Naive thymus-derived CD8-positive, alpha-beta T cell (primary cell): ENCODE results near the gene PRAMEF15. TPM values are rescaled to one million over a fixed set of nuclear protein-coding genes. Genes with fewer than 3 reads are reported as not detected.
"Not testable (repeated sequence)": the region's sequence is repeated elsewhere in the genome, so short reads cannot be mapped to it uniquely, and the experiment has no call there.

Source experiments
- ATAC-seq, 2 donors: fragments of 150-1000 bp; cut with Tn5 transposase in 1 of 2; sonication (Bioruptor Pico), chemical (Tn5 transposase) in 1 of 2; 1 replicate in 1 of 2; 2 replicates in 1 of 2; pipeline ENCODE4 v1.10.0; 2021; ENCODE audit warnings: mild to moderate bottlenecking in 2 of 2, moderate library complexity in 2 of 2
- POLR2A ChIA-PET: fragments of 350-600 bp; sonication (Branson Sonifier 250); formaldehyde crosslinking; loops from one replicate; lab custom pipeline; 2021; ENCODE audit warnings: antibody characterized with exemption; lab: Charles Lee
- DNase-seq, 10 donors: peaks; one replicate each; pipeline versions ENCODE4 v3.0.0 to v3.0.0-alpha.2; 2020 to 2022
- H3K27ac Mint-ChIP-seq, 10 donors: one replicate each; pipeline ENCODE4 v1.8.0; 2020 to 2022; ENCODE audit warnings: mild to moderate bottlenecking in 10 of 10, mixed read lengths in 10 of 10, moderate library complexity in 4 of 10, inconsistent platforms in 1 of 10
- H3K27me3 Mint-ChIP-seq, 5 donors: one replicate each; pipeline ENCODE4 v1.8.0; 2021 to 2022; ENCODE audit warnings: mixed read lengths in 5 of 5
- H3K36me3 Mint-ChIP-seq, 3 donors: one replicate each; pipeline ENCODE4 v1.8.0; 2020 to 2022; ENCODE audit warnings: mixed read lengths in 3 of 3, mild to moderate bottlenecking in 2 of 3, inconsistent platforms in 1 of 3
- H3K4me1 Mint-ChIP-seq, 4 donors: one replicate each; pipeline ENCODE4 v1.8.0; 2021 to 2022; ENCODE audit warnings: mixed read lengths in 4 of 4
- H3K4me3 Mint-ChIP-seq, 10 donors: one replicate each; pipeline ENCODE4 v1.8.0; 2020 to 2022; ENCODE audit warnings: mild to moderate bottlenecking in 10 of 10, mixed read lengths in 10 of 10, moderate library complexity in 6 of 10, inconsistent platforms in 1 of 10
- H3K9me3 Mint-ChIP-seq, 9 donors: one replicate each; pipeline ENCODE4 v1.8.0; 2020 to 2022; ENCODE audit warnings: mixed read lengths in 9 of 9, mild to moderate bottlenecking in 3 of 9, inconsistent platforms in 1 of 9, moderate library complexity in 1 of 9
- polyA plus RNA-seq, 3 donors: library from polyadenylated mRNA; unstranded; fragments of 300-500 nt; fragmentation: Illumina TruSeq; gene quantifications; one replicate each; pipeline ENCODE4 v1.2.3, GENCODE V29; 2021
- total RNA-seq, 8 experiments: library from RNA in 2 of 8; stranded (reverse) in 2 of 8; gene quantifications; one replicate each; pipeline ENCODE4 v1.2.3 and lab custom pipeline; 2021 to 2026

The PRAMEF15 gene
- total RNA-seq (not detected), polyA plus RNA-seq (not detected), total RNA-seq (lab: John Stamatoyannopoulos, UW) (0 reads per million in 6 experiments)

GRCh38 chr1:13315281-13315680, at the start of gene PRAMEF15:
PRAMEF15 (plus strand) TSS chr1:13315581; CDS start chr1:13318408, 2,827 bp downstream.
- H3K27ac Mint-ChIP-seq, POLR2A ChIA-PET, H3K36me3 Mint-ChIP-seq, H3K4me3 Mint-ChIP-seq, H3K4me1 Mint-ChIP-seq, H3K9me3 Mint-ChIP-seq, H3K27me3 Mint-ChIP-seq, ATAC-seq, DNase-seq: not testable (repeated sequence)

- H3K4me1 Mint-ChIP-seq, H3K27me3 Mint-ChIP-seq, POLR2A ChIA-PET, ATAC-seq, H3K36me3 Mint-ChIP-seq, H3K9me3 Mint-ChIP-seq, DNase-seq, H3K27ac Mint-ChIP-seq, H3K4me3 Mint-ChIP-seq: not testable (repeated sequence)
Observed at GRCh38 chr1:13277016-13277415, 38.4 kb upstream of the PRAMEF15 start.

GRCh38 chr1:13279617-13280016, 35.8 kb upstream of the PRAMEF15 start:
- POLR2A ChIA-PET, ATAC-seq, H3K9me3 Mint-ChIP-seq: not testable (repeated sequence)

DNA sequence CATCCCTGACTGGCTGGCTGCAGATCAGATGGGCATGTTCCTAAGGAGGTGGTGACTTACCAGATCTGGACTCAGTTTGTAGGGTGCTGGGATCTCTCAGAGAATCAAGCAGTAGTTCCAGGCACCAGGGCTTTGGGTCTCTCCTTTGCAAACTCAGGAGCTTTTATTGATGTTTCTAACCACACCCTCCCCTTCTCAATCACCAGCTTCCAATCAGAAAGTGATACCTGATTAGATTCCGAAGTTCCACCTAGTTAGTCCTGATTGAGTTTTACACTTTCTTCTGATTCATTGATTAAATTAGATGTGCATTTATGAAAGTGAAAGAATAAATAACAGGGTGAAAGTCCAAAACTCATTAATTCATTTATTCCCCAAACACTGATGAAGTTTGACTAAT, 30.3 kb upstream of the PRAMEF15 start, which contains the start of gene PRAMEF8:
PRAMEF8 (minus strand) TSS at position 101 of the 400 bp plus-strand sequence. CDS start 1,046 bp downstream, outside the sequence.
- H3K9me3 Mint-ChIP-seq, H3K27ac Mint-ChIP-seq, H3K36me3 Mint-ChIP-seq, H3K4me3 Mint-ChIP-seq, ATAC-seq, POLR2A ChIA-PET, H3K4me1 Mint-ChIP-seq, H3K27me3 Mint-ChIP-seq, DNase-seq: not testable (repeated sequence)

More at GRCh38 chr1:13279617-13280016, 35.8 kb upstream of the PRAMEF15 start:
- H3K27me3 Mint-ChIP-seq, DNase-seq, H3K36me3 Mint-ChIP-seq, H3K4me3 Mint-ChIP-seq, H3K27ac Mint-ChIP-seq, H3K4me1 Mint-ChIP-seq: not testable (repeated sequence)

DNA sequence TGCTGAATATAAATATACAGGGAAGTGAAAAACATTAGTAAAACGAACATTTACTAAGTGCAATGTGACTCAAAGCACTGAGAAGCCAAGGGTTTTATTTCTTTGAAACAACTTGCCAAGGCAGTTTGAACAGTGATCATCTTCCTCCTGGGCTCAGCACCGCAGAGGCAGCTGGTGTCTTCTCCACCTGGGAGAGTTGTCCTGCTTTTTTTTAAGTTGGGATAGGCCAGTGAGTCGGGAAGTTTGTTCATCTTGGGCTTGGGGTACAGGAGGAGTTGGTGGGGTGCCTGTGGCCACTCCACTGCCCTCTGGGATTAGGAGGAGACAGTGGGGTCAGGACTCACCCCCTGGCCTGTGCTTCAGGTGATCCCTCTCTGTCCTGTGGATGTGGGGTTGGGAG, 26.4 kb upstream of the PRAMEF15 start:
- H3K27ac Mint-ChIP-seq, POLR2A ChIA-PET, ATAC-seq, H3K9me3 Mint-ChIP-seq, H3K36me3 Mint-ChIP-seq, H3K4me1 Mint-ChIP-seq, H3K27me3 Mint-ChIP-seq, H3K4me3 Mint-ChIP-seq, DNase-seq: not testable (repeated sequence)

DNA sequence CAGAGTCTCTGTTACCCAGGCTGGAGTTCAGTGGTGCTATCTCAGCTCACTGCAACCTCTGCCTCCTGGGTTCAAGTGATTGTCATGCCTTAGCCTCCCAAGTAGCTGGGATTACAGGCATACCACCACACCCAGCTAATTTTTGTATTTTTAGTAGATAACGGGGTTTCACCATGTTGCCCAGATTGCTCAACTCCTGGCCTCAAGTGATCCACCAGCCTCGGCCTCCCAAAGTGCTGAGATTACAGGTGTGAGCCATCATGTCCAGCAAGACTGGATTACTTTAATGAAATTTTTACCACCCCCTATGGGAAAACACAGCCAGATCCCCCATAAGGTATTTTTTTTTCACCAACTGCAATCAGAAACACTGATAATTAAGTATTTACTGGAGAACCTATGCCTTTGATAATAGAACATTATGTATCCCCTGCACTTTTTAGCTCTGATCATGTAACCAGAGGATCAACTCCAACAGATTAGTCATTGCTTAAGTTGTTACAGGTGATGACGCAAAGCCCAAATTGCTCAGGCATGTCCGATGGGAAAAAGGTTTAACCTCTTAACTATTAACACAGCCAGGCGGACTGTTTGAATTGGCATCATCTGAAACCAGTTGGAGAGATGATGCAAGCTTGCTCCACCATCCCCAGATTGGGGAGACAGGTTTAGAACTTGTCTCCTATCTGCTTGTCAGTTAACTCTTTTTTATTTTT, 18.0 kb upstream of the PRAMEF15 start:
- H3K9me3 Mint-ChIP-seq, H3K36me3 Mint-ChIP-seq, H3K27me3 Mint-ChIP-seq, POLR2A ChIA-PET, H3K4me3 Mint-ChIP-seq, H3K27ac Mint-ChIP-seq, H3K4me1 Mint-ChIP-seq, ATAC-seq, DNase-seq: not testable (repeated sequence)

GRCh38 chr1:13298699-13299098, 16.7 kb upstream of the PRAMEF15 start:
- DNase-seq, H3K9me3 Mint-ChIP-seq, H3K27me3 Mint-ChIP-seq, H3K27ac Mint-ChIP-seq, ATAC-seq, H3K4me1 Mint-ChIP-seq, H3K4me3 Mint-ChIP-seq, H3K36me3 Mint-ChIP-seq, POLR2A ChIA-PET: not testable (repeated sequence)

- POLR2A ChIA-PET = not testable (repeated sequence)
Observed at GRCh38 chr1:13302197-13302596, 13.2 kb upstream of the PRAMEF15 start.

DNA sequence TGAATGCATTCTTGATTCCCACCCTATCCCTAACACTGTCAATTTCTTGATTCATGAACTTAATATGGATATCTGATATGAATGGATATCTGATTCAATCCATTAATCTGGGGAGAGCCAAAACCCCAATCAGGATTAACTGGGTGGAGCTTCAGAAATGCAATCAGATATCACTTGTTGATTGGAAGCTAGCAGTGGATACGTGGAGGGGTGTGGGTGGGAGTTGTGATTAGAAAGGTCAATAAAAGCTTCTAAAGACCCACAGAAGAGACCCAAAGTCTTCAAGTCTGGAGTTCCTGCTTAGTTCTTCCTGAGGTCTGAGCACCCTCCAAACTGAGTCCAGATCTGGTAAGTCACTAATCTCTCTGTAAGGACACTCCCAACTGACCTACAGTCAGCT, 12.1 kb upstream of the PRAMEF15 start, which contains the start of gene PRAMEF33:
PRAMEF33 (plus strand) TSS at position 301 of the 400 bp plus-strand sequence. CDS start 2,416 bp downstream, outside the sequence.
- DNase-seq, H3K27ac Mint-ChIP-seq, ATAC-seq, H3K27me3 Mint-ChIP-seq, H3K9me3 Mint-ChIP-seq, H3K36me3 Mint-ChIP-seq, H3K4me1 Mint-ChIP-seq, H3K4me3 Mint-ChIP-seq, POLR2A ChIA-PET: not testable (repeated sequence)

More at GRCh38 chr1:13302197-13302596, 13.2 kb upstream of the PRAMEF15 start:
- not testable (repeated sequence) for H3K27ac Mint-ChIP-seq, H3K36me3 Mint-ChIP-seq, DNase-seq, ATAC-seq, H3K27me3 Mint-ChIP-seq, H3K4me3 Mint-ChIP-seq, H3K4me1 Mint-ChIP-seq, H3K9me3 Mint-ChIP-seq

GRCh38 chr1:13342496-13342895, 27.1 kb downstream of the PRAMEF15 start:
- not testable (repeated sequence) for H3K4me1 Mint-ChIP-seq, DNase-seq

GRCh38 chr1:13347034-13347433, 31.7 kb downstream of the PRAMEF15 start, which contains the start of gene PRAMEF14:
PRAMEF14 (minus strand) TSS chr1:13347134; CDS start chr1:13345314, 1,820 bp downstream.
- DNase-seq, ATAC-seq, H3K9me3 Mint-ChIP-seq, H3K4me1 Mint-ChIP-seq, POLR2A ChIA-PET, H3K27me3 Mint-ChIP-seq, H3K36me3 Mint-ChIP-seq, H3K4me3 Mint-ChIP-seq, H3K27ac Mint-ChIP-seq: not testable (repeated sequence)

More at GRCh38 chr1:13342496-13342895, 27.1 kb downstream of the PRAMEF15 start:
- H3K4me3 Mint-ChIP-seq, ATAC-seq, H3K27me3 Mint-ChIP-seq, POLR2A ChIA-PET, H3K27ac Mint-ChIP-seq, H3K9me3 Mint-ChIP-seq, H3K36me3 Mint-ChIP-seq: not testable (repeated sequence)

- H3K4me1 Mint-ChIP-seq, DNase-seq: not testable (repeated sequence)
Observed at GRCh38 chr1:13353476-13353875, 38.1 kb downstream of the PRAMEF15 start.

DNA sequence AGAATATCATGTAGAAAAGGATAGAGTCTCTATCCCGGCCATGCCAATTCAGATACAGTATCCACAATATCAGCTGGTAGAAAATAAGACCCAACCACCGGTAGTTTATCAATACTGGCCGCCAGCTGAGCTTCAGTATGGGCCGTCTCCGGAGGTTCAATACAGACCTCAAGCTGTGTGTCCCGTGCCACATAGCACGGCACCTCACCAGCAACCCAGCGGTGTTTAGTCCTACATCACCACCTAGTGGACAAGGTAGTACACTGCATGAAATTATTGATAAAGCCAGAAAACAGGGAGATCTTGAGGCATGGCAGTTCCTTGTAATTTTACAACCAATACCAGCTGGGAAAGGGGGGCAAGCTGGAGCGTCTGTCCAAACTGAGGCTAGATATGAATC, 39.1 kb downstream of the PRAMEF15 start:
- H3K27me3 Mint-ChIP-seq, DNase-seq, H3K36me3 Mint-ChIP-seq, ATAC-seq, H3K4me1 Mint-ChIP-seq, H3K27ac Mint-ChIP-seq, H3K4me3 Mint-ChIP-seq, POLR2A ChIA-PET: not testable (repeated sequence)
- H3K9me3 Mint-ChIP-seq = peaks cover 0 to 29% (median 4%) of the 10 kb centered on the region in 9 donors

More at GRCh38 chr1:13353476-13353875, 38.1 kb downstream of the PRAMEF15 start:
- H3K36me3 Mint-ChIP-seq, H3K27me3 Mint-ChIP-seq, H3K4me3 Mint-ChIP-seq, POLR2A ChIA-PET, ATAC-seq, H3K27ac Mint-ChIP-seq: not testable (repeated sequence)
- peaks cover 0 to 29% (median 4%) of the 10 kb centered on the region in 9 donors for H3K9me3 Mint-ChIP-seq
